Measurements from ENCODE around the gene EXOC6B. TPM values are rescaled to one million over a fixed set of nuclear protein-coding genes. Genes with fewer than 3 reads are reported as not detected.

Gene EXOC6B
- total RNA-seq, 1 donor from 2014 or later = 139 TPM

- Histone ChIP-seq H3K9me3 (replicated peaks) (no peaks in the 10 kb centered on the region), H3K4me3 (no peak overlapping the region), H3K27ac (replicated peaks) (no peak overlapping the region), H3K36me3 (peaks cover 41% of the 10 kb centered on the region), H3K27me3 (ENCODE audit: low read depth) (no peaks in the 10 kb centered on the region), H3K4me1 (peaks cover 17% of the 10 kb centered on the region)
- DNase-seq = no peak
- intact Hi-C loops (cut with micrococcal nuclease) = no loop called here
- no peak for TF ChIP-seq CTCF (IDR thresholded peaks at IDR 0.05; ENCODE audit: borderline replicate concordance)
Observed at GRCh38 chr2:72178551-72178950, 647.3 kb downstream of the EXOC6B start.

GRCh38 chr2:72176281-72176680 lies 649.6 kb downstream of the EXOC6B start:
- Histone ChIP-seq H3K9me3 (replicated peaks) (no peaks in the 10 kb centered on the region), H3K36me3 (peaks cover 41% of the 10 kb centered on the region), H3K27ac (replicated peaks) (no peak overlapping the region), H3K27me3 (ENCODE audit: low read depth) (no peaks in the 10 kb centered on the region), H3K4me3 (no peak overlapping the region), H3K4me1 (no peaks in the 10 kb centered on the region)
- intact Hi-C loops (cut with micrococcal nuclease) = no loop called here
- TF ChIP-seq CTCF (IDR thresholded peaks at IDR 0.05; ENCODE audit: borderline replicate concordance) = no peak
- DNase-seq = no peak

- H3K27me3 ChIP-seq (ENCODE audit: low read depth) = no peaks in the 10 kb centered on the region
- no peaks in the 10 kb centered on the region for H3K4me1 ChIP-seq
- H3K27ac ChIP-seq (replicated peaks) = no peak overlapping the region
- no peak overlapping the region for H3K4me3 ChIP-seq
- DNase-seq = no peak
- TF ChIP-seq CTCF (IDR thresholded peaks at IDR 0.05; ENCODE audit: borderline replicate concordance) = no peak
- intact Hi-C loops (cut with micrococcal nuclease) = no loop called here
- H3K9me3 ChIP-seq (replicated peaks) = no peaks in the 10 kb centered on the region
- H3K36me3 ChIP-seq = peaks cover 41% of the 10 kb centered on the region
Observed at GRCh38 chr2:72175636-72176035, 650.2 kb downstream of the EXOC6B start.

GRCh38 chr2:72173640-72174321 lies 652.1 kb downstream of the EXOC6B start:
- Histone ChIP-seq H3K27ac (replicated peaks) (no peak overlapping the region), H3K4me1 (no peaks in the 10 kb centered on the region), H3K27me3 (ENCODE audit: low read depth) (no peaks in the 10 kb centered on the region), H3K36me3 (peaks cover 30% of the 10 kb centered on the region), H3K4me3 (no peak overlapping the region), H3K9me3 (replicated peaks) (peaks cover 3% of the 10 kb centered on the region)
- DNase-seq = no peak
- TF ChIP-seq CTCF (IDR thresholded peaks at IDR 0.05; ENCODE audit: borderline replicate concordance) = no peak
- intact Hi-C loops (cut with micrococcal nuclease) = no loop called here

GRCh38 chr2:72172478-72172877 lies 653.4 kb downstream of the EXOC6B start:
- H3K27me3 ChIP-seq (ENCODE audit: low read depth) = no peaks in the 10 kb centered on the region
- intact Hi-C loops (cut with micrococcal nuclease) = no loop called here
- no peak for DNase-seq
- H3K4me1 ChIP-seq = no peaks in the 10 kb centered on the region
- no peak overlapping the region for H3K4me3 ChIP-seq
- no peak overlapping the region for H3K27ac ChIP-seq (replicated peaks)
- peaks cover 13% of the 10 kb centered on the region for H3K9me3 ChIP-seq (replicated peaks)
- TF ChIP-seq CTCF (IDR thresholded peaks at IDR 0.05; ENCODE audit: borderline replicate concordance) = no peak
- peaks cover 17% of the 10 kb centered on the region for H3K36me3 ChIP-seq

Data from left ventricle myocardium inferior (tissue), 1 donor.